ENCODE measurements around the gene CAT. TPM values are rescaled to one million over a fixed set of nuclear protein-coding genes. Genes with fewer than 3 reads are reported as not detected.

Gene CAT
- total and polyA plus RNA-seq, 2 donors (not counting 1 experiment from before 2014, with no cell fraction given), result 93.8 to 113 TPM

DNA sequence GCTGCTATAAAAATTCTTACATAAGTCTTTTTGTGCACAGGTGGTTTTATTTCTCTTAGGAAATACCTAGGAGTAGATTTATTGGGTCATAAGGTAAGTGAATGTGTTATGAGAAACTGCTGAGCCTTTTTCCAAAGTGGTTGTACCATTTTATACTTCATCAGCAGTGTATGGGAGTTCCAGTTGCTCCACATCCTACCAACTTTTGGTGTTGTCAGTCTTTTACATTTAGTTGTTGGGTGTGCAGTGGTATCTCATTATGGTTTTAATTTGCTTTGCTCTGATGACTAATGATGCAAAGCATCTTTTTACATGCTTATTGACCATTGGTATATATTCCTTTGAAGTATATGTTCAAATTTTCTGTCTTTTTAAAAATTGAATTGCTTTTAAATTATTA, 3.1 kb downstream of the CAT start:
- Histone ChIP-seq H3K27ac (ENCODE audit: insufficient read depth, low read length) (no peak overlapping the region), H3K79me2 (ENCODE audit: control insufficient read depth, insufficient read depth, low read length) (peaks cover 20% of the 10 kb centered on the region), H3K27me3 (ENCODE audit: control insufficient read depth, insufficient read depth, low read length) (no peaks in the 10 kb centered on the region), H2AFZ (ENCODE audit: low read length) (no peak overlapping the region), H3K9ac (ENCODE audit: insufficient read depth, low read length) (no peak overlapping the region), H3K9me3 (ENCODE audit: control insufficient read depth, insufficient read depth, low read depth, low read length) (no peaks in the 10 kb centered on the region), H3K4me1 (ENCODE audit: control insufficient read depth, extremely low read depth, insufficient read depth, low read length) (peaks cover 2% of the 10 kb centered on the region), H4K20me1 (ENCODE audit: control insufficient read depth, extremely low read depth, insufficient read depth, low read length) (no peaks in the 10 kb centered on the region), H3K36me3 (ENCODE audit: control insufficient read depth, insufficient read depth, low read length) (no peaks in the 10 kb centered on the region), H3K4me3 (replicated peaks in 1 of 4; ENCODE audit: control extremely low read depth in 1 of 4, insufficient read depth in 1 of 4, low read depth in 3 of 4, low read length in 4 of 4) (no peak overlapping the region), H3K4me2 (ENCODE audit: extremely low read depth, insufficient read depth, low read length) (no peak overlapping the region)
- TF ChIP-seq, protein P1, sequence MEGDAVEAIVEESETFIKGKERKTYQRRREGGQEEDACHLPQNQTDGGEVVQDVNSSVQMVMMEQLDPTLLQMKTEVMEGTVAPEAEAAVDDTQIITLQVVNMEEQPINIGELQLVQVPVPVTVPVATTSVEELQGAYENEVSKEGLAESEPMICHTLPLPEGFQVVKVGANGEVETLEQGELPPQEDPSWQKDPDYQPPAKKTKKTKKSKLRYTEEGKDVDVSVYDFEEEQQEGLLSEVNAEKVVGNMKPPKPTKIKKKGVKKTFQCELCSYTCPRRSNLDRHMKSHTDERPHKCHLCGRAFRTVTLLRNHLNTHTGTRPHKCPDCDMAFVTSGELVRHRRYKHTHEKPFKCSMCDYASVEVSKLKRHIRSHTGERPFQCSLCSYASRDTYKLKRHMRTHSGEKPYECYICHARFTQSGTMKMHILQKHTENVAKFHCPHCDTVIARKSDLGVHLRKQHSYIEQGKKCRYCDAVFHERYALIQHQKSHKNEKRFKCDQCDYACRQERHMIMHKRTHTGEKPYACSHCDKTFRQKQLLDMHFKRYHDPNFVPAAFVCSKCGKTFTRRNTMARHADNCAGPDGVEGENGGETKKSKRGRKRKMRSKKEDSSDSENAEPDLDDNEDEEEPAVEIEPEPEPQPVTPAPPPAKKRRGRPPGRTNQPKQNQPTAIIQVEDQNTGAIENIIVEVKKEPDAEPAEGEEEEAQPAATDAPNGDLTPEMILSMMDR (conservative IDR thresholded peaks at IDR 0.05 in 1 of 2, IDR thresholded peaks at IDR 0.05 in 1 of 2; ENCODE audit: low read depth in 1 of 2, low read length in 2 of 2), result no peak
- TF ChIP-seq EZH2 (IDR thresholded peaks at IDR 0.05; ENCODE audit: low read length, missing control alignments), result no peak
- DNase-seq (ENCODE audit: low read depth in 2 of 2), result no peak

DNA sequence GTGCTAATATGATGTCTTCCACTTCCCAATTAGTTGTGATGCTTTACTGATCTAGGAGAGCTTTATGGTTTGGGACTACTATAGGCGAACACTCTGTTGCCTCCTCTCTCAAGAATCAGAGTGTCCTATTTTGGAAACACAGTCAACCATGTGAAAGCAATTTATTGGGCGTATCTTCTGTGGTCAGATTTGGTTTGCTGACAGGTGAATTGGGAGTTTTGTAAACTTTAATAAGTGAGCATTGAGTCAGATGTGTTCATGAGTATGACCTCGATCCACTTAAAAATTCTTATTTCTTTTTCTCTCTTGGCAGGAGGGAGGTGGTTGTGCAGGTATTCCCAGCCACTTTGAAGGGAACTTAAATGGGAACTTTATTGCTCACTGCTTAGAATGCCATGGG, 4.4 kb downstream of the CAT start:
- no peak overlapping the region for H3K9ac ChIP-seq (ENCODE audit: insufficient read depth, low read length)
- peaks cover 2% of the 10 kb centered on the region for H3K4me1 ChIP-seq (ENCODE audit: control insufficient read depth, extremely low read depth, insufficient read depth, low read length)
- no peak overlapping the region for H3K4me3 ChIP-seq (replicated peaks in 1 of 4; ENCODE audit: control extremely low read depth in 1 of 4, insufficient read depth in 1 of 4, low read depth in 3 of 4, low read length in 4 of 4)
- no peak for TF ChIP-seq EZH2 (IDR thresholded peaks at IDR 0.05; ENCODE audit: low read length, missing control alignments)
- TF ChIP-seq, protein P1 (conservative IDR thresholded peaks at IDR 0.05 in 1 of 2, IDR thresholded peaks at IDR 0.05 in 1 of 2; ENCODE audit: low read depth in 1 of 2, low read length in 2 of 2), result no peak
- H2AFZ ChIP-seq (ENCODE audit: low read length), result no peak overlapping the region
- no peak overlapping the region for H3K4me2 ChIP-seq (ENCODE audit: extremely low read depth, insufficient read depth, low read length)
- H4K20me1 ChIP-seq (ENCODE audit: control insufficient read depth, extremely low read depth, insufficient read depth, low read length), result no peaks in the 10 kb centered on the region
- no peaks in the 10 kb centered on the region for H3K27me3 ChIP-seq (ENCODE audit: control insufficient read depth, insufficient read depth, low read length)
- no peaks in the 10 kb centered on the region for H3K36me3 ChIP-seq (ENCODE audit: control insufficient read depth, insufficient read depth, low read length)
- H3K79me2 ChIP-seq (ENCODE audit: control insufficient read depth, insufficient read depth, low read length), result peaks cover 20% of the 10 kb centered on the region
- no peak overlapping the region for H3K27ac ChIP-seq (ENCODE audit: insufficient read depth, low read length)
- no peaks in the 10 kb centered on the region for H3K9me3 ChIP-seq (ENCODE audit: control insufficient read depth, insufficient read depth, low read depth, low read length)
- no peak for DNase-seq (ENCODE audit: low read depth in 2 of 2)

DNA sequence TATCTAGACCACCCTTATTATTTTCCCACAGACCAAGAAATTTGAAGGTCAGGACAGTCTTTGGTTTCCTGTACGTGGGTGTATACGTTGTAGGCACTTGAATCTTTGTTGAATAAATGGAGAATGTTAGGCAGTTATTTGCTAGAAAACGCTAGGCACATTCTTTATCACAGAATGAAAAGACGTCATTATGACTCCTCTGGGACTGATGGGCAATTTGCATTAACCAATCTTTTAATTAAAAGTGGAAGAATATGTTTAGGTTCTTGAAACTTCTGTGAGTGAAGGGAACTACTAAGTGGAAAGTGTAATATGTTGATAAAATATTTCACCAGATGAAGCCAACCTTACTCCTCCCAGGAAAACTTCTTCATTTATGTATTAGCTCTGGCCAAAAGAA, 5.7 kb downstream of the CAT start:
- Histone ChIP-seq H3K27me3 (ENCODE audit: control insufficient read depth, insufficient read depth, low read length) (no peaks in the 10 kb centered on the region), H3K4me3 (replicated peaks in 1 of 4; ENCODE audit: control extremely low read depth in 1 of 4, insufficient read depth in 1 of 4, low read depth in 3 of 4, low read length in 4 of 4) (no peak overlapping the region), H3K27ac (ENCODE audit: insufficient read depth, low read length) (no peak overlapping the region), H3K9ac (ENCODE audit: insufficient read depth, low read length) (no peak overlapping the region), H3K4me2 (ENCODE audit: extremely low read depth, insufficient read depth, low read length) (no peak overlapping the region), H3K4me1 (ENCODE audit: control insufficient read depth, extremely low read depth, insufficient read depth, low read length) (peaks cover 2% of the 10 kb centered on the region), H2AFZ (ENCODE audit: low read length) (no peak overlapping the region), H4K20me1 (ENCODE audit: control insufficient read depth, extremely low read depth, insufficient read depth, low read length) (no peaks in the 10 kb centered on the region), H3K79me2 (ENCODE audit: control insufficient read depth, insufficient read depth, low read length) (peaks cover 16% of the 10 kb centered on the region), H3K36me3 (ENCODE audit: control insufficient read depth, insufficient read depth, low read length) (no peaks in the 10 kb centered on the region), H3K9me3 (ENCODE audit: control insufficient read depth, insufficient read depth, low read depth, low read length) (no peaks in the 10 kb centered on the region)
- DNase-seq (ENCODE audit: low read depth in 2 of 2), result no peak
- TF ChIP-seq, protein P1 (conservative IDR thresholded peaks at IDR 0.05 in 1 of 2, IDR thresholded peaks at IDR 0.05 in 1 of 2; ENCODE audit: low read depth in 1 of 2, low read length in 2 of 2), result no peak
- TF ChIP-seq EZH2 (IDR thresholded peaks at IDR 0.05; ENCODE audit: low read length, missing control alignments), result no peak

Data from fibroblast of lung (primary cell).